ENCODE measurements around the gene PLCL1. TPM values are rescaled to one million over a fixed set of nuclear protein-coding genes. Genes with fewer than 3 reads are reported as not detected.

Gene PLCL1
- polyA plus RNA-seq, 3 donors, result 0.69 to 1.4 (median 0.79) TPM

- Histone ChIP-seq H3K4me2 (replicated peaks; ENCODE audit: extremely low read depth, low read length, poor library complexity, severe bottlenecking) (no peak overlapping the region), H3K27ac (ENCODE audit: low read depth in 1 of 2, low read length in 2 of 2) (no peak overlapping the region), H3K4me1 (ENCODE audit: control insufficient read depth in 1 of 2, insufficient read depth in 2 of 2, low read length in 2 of 2) (peaks cover 6 to 10% of the 10 kb centered on the region in 2 donors), H3K9ac (ENCODE audit: insufficient read depth, low read length, poor library complexity, severe bottlenecking) (no peak overlapping the region), H3K27me3 (ENCODE audit: control insufficient read depth in 2 of 2, insufficient read depth in 2 of 2, low read length in 2 of 2) (no peaks in the 10 kb centered on the region), H2AFZ (ENCODE audit: insufficient read depth, low read depth, low read length, poor library complexity, severe bottlenecking) (no peak overlapping the region), H4K20me1 (ENCODE audit: insufficient read depth, low read length) (no peaks in the 10 kb centered on the region), H3K9me3 (replicated peaks in 1 of 2; ENCODE audit: control insufficient read depth in 1 of 2, insufficient read depth in 1 of 2, low read length in 2 of 2) (no peaks in the 10 kb centered on the region), H3K4me3 (replicated peaks in 1 of 3; ENCODE audit: low read depth in 2 of 3, low read length in 3 of 3) (no peak overlapping the region), H3K36me3 (replicated peaks in 1 of 2; ENCODE audit: control insufficient read depth in 1 of 2, insufficient read depth in 2 of 2, low read length in 2 of 2) (no peaks in the 10 kb centered on the region), H3K79me2 (ENCODE audit: insufficient read depth, low read length) (no peaks in the 10 kb centered on the region)
- no CpG with 5 or more reads among the region's 2 CpGs for WGBS (ENCODE audit: insufficient coverage)
- H3K27me3 Mint-ChIP-seq (ENCODE audit: low read depth in 3 of 3), result peaks cover 0 to 4% (median 0%) of the 10 kb centered on the region in 3 donors
- intact Hi-C loops (cut with micrococcal nuclease), result no loop called here
- H3K27ac Mint-ChIP-seq, result no peak overlapping the region
- DNase-seq, result no peak
- H3K9me3 Mint-ChIP-seq, result no peaks in the 10 kb centered on the region
- H3K4me1 Mint-ChIP-seq, result peaks cover 5% of the 10 kb centered on the region
- H3K4me3 Mint-ChIP-seq, result no peak overlapping the region
- no peaks in the 10 kb centered on the region for H3K36me3 Mint-ChIP-seq
- TF ChIP-seq, protein P1, sequence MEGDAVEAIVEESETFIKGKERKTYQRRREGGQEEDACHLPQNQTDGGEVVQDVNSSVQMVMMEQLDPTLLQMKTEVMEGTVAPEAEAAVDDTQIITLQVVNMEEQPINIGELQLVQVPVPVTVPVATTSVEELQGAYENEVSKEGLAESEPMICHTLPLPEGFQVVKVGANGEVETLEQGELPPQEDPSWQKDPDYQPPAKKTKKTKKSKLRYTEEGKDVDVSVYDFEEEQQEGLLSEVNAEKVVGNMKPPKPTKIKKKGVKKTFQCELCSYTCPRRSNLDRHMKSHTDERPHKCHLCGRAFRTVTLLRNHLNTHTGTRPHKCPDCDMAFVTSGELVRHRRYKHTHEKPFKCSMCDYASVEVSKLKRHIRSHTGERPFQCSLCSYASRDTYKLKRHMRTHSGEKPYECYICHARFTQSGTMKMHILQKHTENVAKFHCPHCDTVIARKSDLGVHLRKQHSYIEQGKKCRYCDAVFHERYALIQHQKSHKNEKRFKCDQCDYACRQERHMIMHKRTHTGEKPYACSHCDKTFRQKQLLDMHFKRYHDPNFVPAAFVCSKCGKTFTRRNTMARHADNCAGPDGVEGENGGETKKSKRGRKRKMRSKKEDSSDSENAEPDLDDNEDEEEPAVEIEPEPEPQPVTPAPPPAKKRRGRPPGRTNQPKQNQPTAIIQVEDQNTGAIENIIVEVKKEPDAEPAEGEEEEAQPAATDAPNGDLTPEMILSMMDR (IDR thresholded peaks at IDR 0.05), result no peak
Observed at GRCh38 chr2:198096965-198097364, 292.6 kb downstream of the PLCL1 start.

DNA sequence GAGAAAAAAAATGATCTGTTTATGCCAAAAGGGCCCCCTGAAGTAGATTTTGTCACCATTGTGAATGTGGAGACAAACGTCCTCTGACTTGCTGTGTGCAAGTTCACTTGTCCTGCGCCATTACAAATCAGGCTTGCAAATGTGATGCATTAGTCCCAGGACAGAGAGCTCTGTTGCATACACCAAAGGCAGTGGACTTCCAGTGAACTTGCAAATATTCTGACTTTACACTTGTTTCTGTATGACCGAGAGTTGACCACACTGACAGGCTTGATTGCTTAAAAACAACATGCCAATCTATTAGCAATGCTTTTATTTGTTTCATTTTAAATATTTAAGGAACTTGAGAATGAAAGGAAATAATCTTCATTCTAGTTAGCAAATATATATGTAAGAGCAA, 293.2 kb downstream of the PLCL1 start:
- Histone ChIP-seq H3K27me3 (ENCODE audit: control insufficient read depth in 2 of 2, insufficient read depth in 2 of 2, low read length in 2 of 2) (no peaks in the 10 kb centered on the region), H3K9ac (ENCODE audit: insufficient read depth, low read length, poor library complexity, severe bottlenecking) (no peak overlapping the region), H3K9me3 (replicated peaks in 1 of 2; ENCODE audit: control insufficient read depth in 1 of 2, insufficient read depth in 1 of 2, low read length in 2 of 2) (no peaks in the 10 kb centered on the region), H3K36me3 (replicated peaks in 1 of 2; ENCODE audit: control insufficient read depth in 1 of 2, insufficient read depth in 2 of 2, low read length in 2 of 2) (no peaks in the 10 kb centered on the region), H3K4me3 (replicated peaks in 1 of 3; ENCODE audit: low read depth in 2 of 3, low read length in 3 of 3) (no peak overlapping the region), H3K27ac (ENCODE audit: low read depth in 1 of 2, low read length in 2 of 2) (no peak overlapping the region), H4K20me1 (ENCODE audit: insufficient read depth, low read length) (no peaks in the 10 kb centered on the region), H3K4me1 (ENCODE audit: control insufficient read depth in 1 of 2, insufficient read depth in 2 of 2, low read length in 2 of 2) (peaks cover 6 to 10% of the 10 kb centered on the region in 2 donors), H3K4me2 (replicated peaks; ENCODE audit: extremely low read depth, low read length, poor library complexity, severe bottlenecking) (no peak overlapping the region), H3K79me2 (ENCODE audit: insufficient read depth, low read length) (no peaks in the 10 kb centered on the region), H2AFZ (ENCODE audit: insufficient read depth, low read depth, low read length, poor library complexity, severe bottlenecking) (no peak overlapping the region)
- TF ChIP-seq, protein P1 (IDR thresholded peaks at IDR 0.05), result no peak
- peaks cover 0 to under 1% of the 10 kb centered on the region in 2 donors for H3K36me3 Mint-ChIP-seq
- no peaks in the 10 kb centered on the region for H3K9me3 Mint-ChIP-seq
- DNase-seq, result no peak
- H3K27me3 Mint-ChIP-seq (ENCODE audit: low read depth in 3 of 3), result peaks cover 0 to 1% (median 0%) of the 10 kb centered on the region in 3 donors
- intact Hi-C loops (cut with micrococcal nuclease), result no loop called here
- no peak overlapping the region for H3K4me3 Mint-ChIP-seq
- WGBS (ENCODE audit: insufficient coverage), result 90% methylated on average over 2 of the region's 3 CpGs
- no peak overlapping the region for H3K27ac Mint-ChIP-seq
- peaks cover 5% of the 10 kb centered on the region for H3K4me1 Mint-ChIP-seq

Data from CD14-positive monocyte (primary cell).